MM.1S (cell line): Measurements from ENCODE around the gene RALGAPA2.

Experiments used
- DNase-seq: peaks from one replicate; pipeline ENCODE4 v3.0.0-alpha.2; 2015
- H2AFZ ChIP-seq: fragments of 300-600 bp; sonication (generic); 2 replicates; pipeline ENCODE4 v1.6.0; 2016; ENCODE audit warnings: antibody characterized with exemption, low read length
- H3F3A ChIP-seq: fragments of 300-600 bp; sonication (generic); 2 replicates; pipeline ENCODE4 v1.6.1; 2016; ENCODE audit warnings: mild to moderate bottlenecking, antibody characterized with exemption, low read length, moderate library complexity, mixed read lengths; ENCODE audit not compliant: insufficient read depth
- H3K27ac ChIP-seq: fragments of 300-600 bp; sonication (generic); 2 replicates; pipeline ENCODE4 v1.5.1; 2016; ENCODE audit warnings: mild to moderate bottlenecking, low read length
- H3K27me3 ChIP-seq: fragments of 300-600 bp; sonication (generic); replicated peaks from 2 replicates; pipeline ENCODE4 v1.6.0; 2016; ENCODE audit warnings: low read length; ENCODE audit not compliant: insufficient read depth
- H3K36me3 ChIP-seq: fragments of 300-600 bp; sonication (generic); replicated peaks from 2 replicates; pipeline ENCODE4 v1.6.1; 2016; ENCODE audit warnings: mild to moderate bottlenecking, low read length, mixed read lengths; ENCODE audit not compliant: insufficient read depth
- H3K4me1 ChIP-seq: fragments of 300-600 bp; sonication (generic); 2 replicates; pipeline ENCODE4 v1.6.1; 2016; ENCODE audit warnings: low read length, mixed read lengths
- H3K4me2 ChIP-seq: fragments of 300-600 bp; sonication (generic); 2 replicates; pipeline ENCODE4 v1.6.0; 2016; ENCODE audit warnings: low read depth, low read length
- H3K4me3 ChIP-seq: fragments of 300-600 bp; sonication (generic); 2 replicates; pipeline ENCODE4 v1.5.1; 2016; ENCODE audit warnings: low read length, mixed read lengths
- H3K79me2 ChIP-seq: fragments of 300-600 bp; sonication (generic); 2 replicates; pipeline ENCODE4 v1.6.1; 2016; ENCODE audit warnings: mixed run types, low read length, mixed read lengths
- H3K9ac ChIP-seq: fragments of 300-600 bp; sonication (generic); 2 replicates; pipeline ENCODE4 v1.6.1; 2016; ENCODE audit warnings: low read length, mixed read lengths
- H3K9me2 ChIP-seq: fragments of 300-600 bp; sonication (generic); replicated peaks from 2 replicates; pipeline ENCODE4 v1.6.1; 2016; ENCODE audit warnings: mild to moderate bottlenecking, low read length, mixed read lengths; ENCODE audit not compliant: insufficient read depth
- H3K9me3 ChIP-seq: fragments of 300-600 bp; sonication (generic); replicated peaks from 2 replicates; pipeline ENCODE4 v1.6.1; 2016; ENCODE audit warnings: mild to moderate bottlenecking, low read length, mixed read lengths; ENCODE audit not compliant: insufficient read depth
- H4K20me1 ChIP-seq: fragments of 300-600 bp; sonication (generic); 2 replicates; pipeline ENCODE4 v1.6.1; 2016; ENCODE audit warnings: mild to moderate bottlenecking, low read length, moderate library complexity, mixed read lengths; ENCODE audit not compliant: insufficient read depth
- CTCF ChIP-seq: fragments of 300-600 bp; sonication (generic); IDR thresholded peaks from 2 replicates; pipeline ENCODE4 v1.5.1; 2016; ENCODE audit warnings: antibody characterized with exemption, low read length, mixed read lengths
- EZH2 ChIP-seq: fragments of 300-600 bp; sonication (generic); optimal IDR thresholded peaks from 2 replicates; pipeline ENCODE3; 2017; ENCODE audit warnings: low read depth, mild to moderate bottlenecking, antibody characterized with exemption, low read length, mixed read lengths
- EZH2phosphoT487 ChIP-seq: fragments of 300-600 bp; sonication (generic); IDR thresholded peaks from 2 replicates; pipeline ENCODE4 v1.6.1; 2018; ENCODE audit warnings: antibody characterized with exemption, low read length

The RALGAPA2 gene

GRCh38 chr20:20608041-20608440 lies 104.4 kb downstream of the RALGAPA2 start:
- Histone ChIP-seq H4K20me1 (no peaks in the 10 kb centered on the region), H3K4me2 (no peak overlapping the region), H2AFZ (no peak overlapping the region), H3K27ac (no peak overlapping the region), H3K9ac (no peak overlapping the region), H3K9me2 (no peaks in the 10 kb centered on the region), H3K27me3 (no peaks in the 10 kb centered on the region), H3K9me3 (no peaks in the 10 kb centered on the region), H3K79me2 (no peaks in the 10 kb centered on the region), H3K4me1 (no peaks in the 10 kb centered on the region), H3K36me3 (no peaks in the 10 kb centered on the region), H3K4me3 (no peak overlapping the region), H3F3A (no peaks in the 10 kb centered on the region)
- TF ChIP-seq EZH2phosphoT487 (no peak), EZH2 (no peak), CTCF (no peak)
- no peak for DNase-seq

GRCh38 chr20:20606881-20607280 lies 105.6 kb downstream of the RALGAPA2 start:
- TF ChIP-seq EZH2 (no peak), CTCF (no peak), EZH2phosphoT487 (no peak)
- no peaks in the 10 kb centered on the region for H3K4me1 ChIP-seq
- no peak overlapping the region for H3K27ac ChIP-seq
- H3K4me3 ChIP-seq, result no peak overlapping the region
- no peaks in the 10 kb centered on the region for H3K9me2 ChIP-seq
- no peak overlapping the region for H2AFZ ChIP-seq
- DNase-seq, result no peak
- H3K36me3 ChIP-seq, result no peaks in the 10 kb centered on the region
- no peak overlapping the region for H3K4me2 ChIP-seq
- no peaks in the 10 kb centered on the region for H3K9me3 ChIP-seq
- no peaks in the 10 kb centered on the region for H4K20me1 ChIP-seq
- H3F3A ChIP-seq, result no peaks in the 10 kb centered on the region
- H3K9ac ChIP-seq, result no peak overlapping the region
- no peaks in the 10 kb centered on the region for H3K27me3 ChIP-seq
- H3K79me2 ChIP-seq, result no peaks in the 10 kb centered on the region

GRCh38 chr20:20606050-20606449 lies 106.4 kb downstream of the RALGAPA2 start:
- DNase-seq, result no peak
- no peaks in the 10 kb centered on the region for H3K4me1 ChIP-seq
- no peaks in the 10 kb centered on the region for H3F3A ChIP-seq
- no peak overlapping the region for H2AFZ ChIP-seq
- H3K9me2 ChIP-seq, result no peaks in the 10 kb centered on the region
- H3K79me2 ChIP-seq, result no peaks in the 10 kb centered on the region
- no peaks in the 10 kb centered on the region for H3K27me3 ChIP-seq
- TF ChIP-seq EZH2, result no peak
- TF ChIP-seq CTCF, result no peak
- no peak for TF ChIP-seq EZH2phosphoT487
- H3K4me3 ChIP-seq, result no peak overlapping the region
- H3K4me2 ChIP-seq, result no peak overlapping the region
- H3K36me3 ChIP-seq, result no peaks in the 10 kb centered on the region
- no peak overlapping the region for H3K9ac ChIP-seq
- H3K27ac ChIP-seq, result no peak overlapping the region
- no peaks in the 10 kb centered on the region for H3K9me3 ChIP-seq
- H4K20me1 ChIP-seq, result no peaks in the 10 kb centered on the region
